GM15510 (cell line): ENCODE results near the gene SCIMP.

Experiments used
- POLR2A ChIP-seq: IDR thresholded peaks from 3 replicates; pipeline ENCODE4 v1.6.1; 2011; ENCODE audit warnings: borderline replicate concordance; ENCODE audit not compliant: insufficient read length; ENCODE audit errors: extremely low read depth

SCIMP gene

GRCh38 chr17:5249615-5250014 lies 15.0 kb upstream of the SCIMP start:
- TF ChIP-seq POLR2A: no peak

GRCh38 chr17:5248821-5249479 lies 14.3 kb upstream of the SCIMP start:
- no peak for TF ChIP-seq POLR2A

- no peak for TF ChIP-seq POLR2A
Measured at GRCh38 chr17:5247621-5248020, 13.0 kb upstream of the SCIMP start.

GRCh38 chr17:5241861-5242671 lies 7.4 kb upstream of the SCIMP start:
- TF ChIP-seq POLR2A: peak; percentile 43

- TF ChIP-seq POLR2A: no peak
Measured at GRCh38 chr17:5238333-5238732, 3.7 kb upstream of the SCIMP start.

GRCh38 chr17:5237541-5238016 lies 2.9 kb upstream of the SCIMP start:
- TF ChIP-seq POLR2A: peak; percentile 36

GRCh38 chr17:5236938-5237540 lies 2.4 kb upstream of the SCIMP start:
- TF ChIP-seq POLR2A: no peak

GRCh38 chr17:5233492-5233891 lies 1.2 kb downstream of the SCIMP start:
- TF ChIP-seq POLR2A: peak; percentile 20

- peak; percentile 47 for TF ChIP-seq POLR2A
Measured at GRCh38 chr17:5226940-5227878, 7.5 kb downstream of the SCIMP start.

GRCh38 chr17:5225668-5226457 lies 8.8 kb downstream of the SCIMP start:
- TF ChIP-seq POLR2A: no peak

GRCh38 chr17:5220074-5220473 lies 14.6 kb downstream of the SCIMP start:
- no peak for TF ChIP-seq POLR2A

GRCh38 chr17:5219536-5219935 lies 15.1 kb downstream of the SCIMP start:
- TF ChIP-seq POLR2A: no peak

GRCh38 chr17:5211458-5211857 lies 23.2 kb downstream of the SCIMP start:
- TF ChIP-seq POLR2A: no peak
